ENCODE results near the gene TMEM132C.
"Not testable (repeated sequence)": the region's sequence is repeated elsewhere in the genome, so short reads cannot be mapped to it uniquely, and the experiment has no call there.

Gene TMEM132C

GRCh38 chr12:128551266-128551665 is 284.3 kb downstream of the TMEM132C start:
- DNase-seq (ENCODE audit: low spot score): no peak
- no peak for FAIRE-seq

GRCh38 chr12:128554546-128555304 is 287.8 kb downstream of the TMEM132C start:
- DNase-seq (ENCODE audit: low spot score): no peak
- FAIRE-seq: no peak

- no peak for FAIRE-seq
- DNase-seq (ENCODE audit: low spot score): no peak
Observed at GRCh38 chr12:128557231-128557630, 290.3 kb downstream of the TMEM132C start.

- FAIRE-seq (no peak), DNase-seq (ENCODE audit: low spot score) (no peak)
Observed at GRCh38 chr12:128564956-128565355, 298.0 kb downstream of the TMEM132C start.

- FAIRE-seq (no peak), DNase-seq (ENCODE audit: low spot score) (no peak)
Observed at GRCh38 chr12:128567730-128568129, 300.8 kb downstream of the TMEM132C start.

GRCh38 chr12:128570191-128571065 is 303.5 kb downstream of the TMEM132C start:
- DNase-seq (ENCODE audit: low spot score) (no peak), FAIRE-seq (no peak)

GRCh38 chr12:128571906-128572810 is 305.2 kb downstream of the TMEM132C start:
- FAIRE-seq (no peak), DNase-seq (ENCODE audit: low spot score) (no peak)

GRCh38 chr12:128573907-128574306 is 306.9 kb downstream of the TMEM132C start:
- DNase-seq (ENCODE audit: low spot score) (no peak), FAIRE-seq (no peak)

GRCh38 chr12:128578045-128578444 is 311.1 kb downstream of the TMEM132C start:
- DNase-seq (ENCODE audit: low spot score) (no peak), FAIRE-seq (no peak)

- DNase-seq (ENCODE audit: low spot score) (no peak), FAIRE-seq (no peak)
Observed at GRCh38 chr12:128581321-128581761, 314.4 kb downstream of the TMEM132C start.

GRCh38 chr12:128583453-128583852 is 316.5 kb downstream of the TMEM132C start:
- DNase-seq (ENCODE audit: low spot score) (no peak), FAIRE-seq (no peak)

- no peak for DNase-seq (ENCODE audit: low spot score)
- FAIRE-seq: no peak
Observed at GRCh38 chr12:128586451-128587029, 319.6 kb downstream of the TMEM132C start.

GRCh38 chr12:128587918-128588317 is 320.9 kb downstream of the TMEM132C start:
- FAIRE-seq: no peak
- no peak for DNase-seq (ENCODE audit: low spot score)

GRCh38 chr12:128592220-128592744 is 325.3 kb downstream of the TMEM132C start:
- DNase-seq (ENCODE audit: low spot score) (no peak), FAIRE-seq (no peak)

GRCh38 chr12:128594521-128594920 is 327.6 kb downstream of the TMEM132C start:
- FAIRE-seq: no peak
- DNase-seq (ENCODE audit: low spot score): no peak

- no peak for FAIRE-seq
Observed at GRCh38 chr12:128595609-128596008, 328.6 kb downstream of the TMEM132C start.

GRCh38 chr12:128600886-128601285 is 333.9 kb downstream of the TMEM132C start:
- DNase-seq (ENCODE audit: low spot score): no peak
- FAIRE-seq: no peak

More at GRCh38 chr12:128595609-128596008, 328.6 kb downstream of the TMEM132C start:
- no peak for DNase-seq (ENCODE audit: low spot score)

- DNase-seq (ENCODE audit: low spot score) (no peak), FAIRE-seq (no peak)
Observed at GRCh38 chr12:128603573-128604115, 336.7 kb downstream of the TMEM132C start.

- FAIRE-seq; DNase-seq (ENCODE audit: low spot score): not testable (repeated sequence)
Observed at GRCh38 chr12:128604219-128604618, 337.2 kb downstream of the TMEM132C start.

GRCh38 chr12:128606051-128606450 is 339.1 kb downstream of the TMEM132C start:
- FAIRE-seq (no peak), DNase-seq (ENCODE audit: low spot score) (no peak)

Data from RCC 7860 (cell line).